Upper lobe of left lung (tissue), 6 donors: ENCODE measurements around the gene GK2. TPM values are rescaled to one million over a fixed set of nuclear protein-coding genes. Genes with fewer than 3 reads are reported as not detected.

Experiments used
- ATAC-seq, 2 donors: fragments of 200-7000 bp; cut with Tn5 transposase; one replicate each; pipeline ENCODE4 v1.9.1; 2022; ENCODE audit warnings: mild to moderate bottlenecking in 2 of 2, moderate library complexity in 2 of 2; ENCODE audit not compliant: low FRiP score in 2 of 2
- DNase-seq, 2 donors: peaks; one replicate each; pipeline ENCODE4 v3.0.0-alpha.2; 2019 to 2020
- H3K27ac ChIP-seq, 4 donors: fragments of 200-600 bp; sonication (generic); one replicate each; pipeline ENCODE4 v1.5.1; 2016 to 2019
- H3K27me3 ChIP-seq, 4 donors: fragments of 200-600 bp; sonication (generic); one replicate each; pipeline ENCODE4 v1.5.1; 2017 to 2019
- H3K36me3 ChIP-seq, 4 donors: fragments of 200-600 bp; sonication (generic); one replicate each; pipeline ENCODE4 v1.5.1; 2016 to 2019
- H3K4me1 ChIP-seq, 4 donors: fragments of 200-600 bp; sonication (generic); one replicate each; pipeline ENCODE4 v1.5.1; 2018 to 2019
- H3K4me3 ChIP-seq, 4 donors: fragments of 200-600 bp; sonication (generic); one replicate each; pipeline ENCODE4 v1.5.1; 2017 to 2019; ENCODE audit warnings: mild to moderate bottlenecking in 2 of 4, moderate library complexity in 1 of 4
- H3K9me3 ChIP-seq, 4 donors: fragments of 200-600 bp; sonication (generic); one replicate each; pipeline ENCODE4 v1.5.1; 2018 to 2019
- CTCF ChIP-seq, 6 experiments: fragments of 450-650 bp in 4 of 6; fragments of 200-600 bp in 2 of 6; sonication (generic) in 2 of 6; IDR thresholded peaks; one replicate each; pipeline ENCODE4 v1.5.1; 2016 to 2019; ENCODE audit warnings: antibody characterized with exemption in 6 of 6
- EP300 ChIP-seq, 4 donors: sonication (generic); formaldehyde crosslinking; IDR thresholded peaks; one replicate each; pipeline ENCODE4 v1.5.1; 2017; ENCODE audit warnings: antibody characterized with exemption in 4 of 4, control low read depth in 2 of 4
- POLR2A ChIP-seq, 4 donors: fragments of 450-650 bp; IDR thresholded peaks; one replicate each; pipeline ENCODE4 v1.5.1; 2016 to 2017; ENCODE audit warnings: antibody characterized with exemption in 4 of 4, mild to moderate bottlenecking in 2 of 4
- POLR2AphosphoS5 ChIP-seq, 2 donors: sonication (generic); formaldehyde crosslinking; IDR thresholded peaks; one replicate each; pipeline ENCODE4 v1.5.1; 2017; ENCODE audit warnings: antibody characterized with exemption in 2 of 2
- WGBS, 2 donors: methylation state at CpG; one replicate each; pipeline ENCODE4 v1.1.5; 2017 to 2018; 5-methylcytosine and 5-hydroxymethylcytosine counted together
- total RNA-seq, 6 donors: library from RNA; depleted of rRNA in 4 of 6; stranded (reverse); fragments of >200 nt in 4 of 6; gene quantifications; one replicate each; pipeline versions ENCODE4 v1.1.0 to v1.2.1, GENCODE V29; 2016 to 2021
- donor health status: DM: no; HTN: no; CAD: no; lungs with moderate emphysema.
- donor health status: DM: no; HTN: yes; CAD: no; lungs with severe emphysema.

Gene GK2
- total RNA-seq, 6 donors from 2014 or later: not detected

- H3K9me3 ChIP-seq: no peaks in the 10 kb centered on the region
- ATAC-seq (no peak), DNase-seq (no peak)
- H3K4me3 ChIP-seq: no peak overlapping the region
- H3K4me1 ChIP-seq: no peaks in the 10 kb centered on the region
- no peak for TF ChIP-seq POLR2A (IDR thresholded peaks at IDR 0.05)
- TF ChIP-seq CTCF (IDR thresholded peaks at IDR 0.05): no peak
- TF ChIP-seq EP300 (IDR thresholded peaks at IDR 0.05): no peak
- TF ChIP-seq POLR2AphosphoS5 (IDR thresholded peaks at IDR 0.05): no peak
- no peaks in the 10 kb centered on the region for H3K36me3 ChIP-seq
- H3K27ac ChIP-seq: no peak overlapping the region
- H3K27me3 ChIP-seq: no peaks in the 10 kb centered on the region
Measured at GRCh38 chr4:79396794-79397193, 11.2 kb downstream of the GK2 start.

DNA sequence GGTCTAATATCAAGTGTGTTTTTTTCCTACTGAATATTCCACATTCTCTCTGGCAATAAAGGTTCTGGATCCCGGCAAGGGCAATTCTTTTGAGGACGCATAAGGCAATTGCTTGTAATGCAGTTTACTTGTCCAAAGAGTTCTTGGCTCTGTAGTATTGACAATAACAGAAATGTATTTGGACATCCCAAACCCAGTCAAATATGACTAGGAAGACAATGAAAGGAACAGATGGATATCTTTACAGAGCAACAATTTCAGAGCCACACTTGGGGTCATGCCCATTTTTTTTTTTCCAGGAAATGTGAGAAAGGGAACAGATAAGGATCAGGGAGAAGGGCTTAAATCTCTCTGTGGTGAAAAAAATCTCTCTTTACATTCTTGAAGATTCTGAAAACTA lies 12.2 kb downstream of the GK2 start:
- no peak for ATAC-seq
- WGBS, 2 donors: 56 to 76% methylated on average over 2 of the region's 2 CpGs
- Histone ChIP-seq H3K4me1 (no peaks in the 10 kb centered on the region), H3K4me3 (no peak overlapping the region), H3K36me3 (no peaks in the 10 kb centered on the region), H3K27me3 (no peaks in the 10 kb centered on the region), H3K27ac (no peak overlapping the region), H3K9me3 (no peaks in the 10 kb centered on the region)
- no peak for TF ChIP-seq CTCF (IDR thresholded peaks at IDR 0.05)
- no peak for DNase-seq

DNA sequence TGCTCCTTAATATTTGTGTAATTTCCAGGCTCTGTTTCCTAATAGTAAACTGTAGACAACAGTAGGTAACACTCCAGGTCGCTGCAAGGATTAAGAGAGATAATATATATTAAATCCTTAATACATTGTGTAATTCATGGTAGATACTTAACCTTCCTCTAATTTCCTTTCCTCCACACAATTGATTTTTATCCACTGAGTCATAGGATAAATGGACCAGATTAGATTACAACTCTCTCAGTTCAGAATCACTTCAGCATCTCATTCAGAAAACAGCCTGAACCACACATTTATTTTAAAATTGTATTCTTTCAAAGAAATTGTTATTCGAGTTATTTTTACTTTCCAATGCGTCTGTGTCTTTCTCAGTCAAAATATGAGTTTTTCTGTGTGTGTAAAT lies 17.1 kb downstream of the GK2 start:
- no peaks in the 10 kb centered on the region for H3K27me3 ChIP-seq
- DNase-seq: no peak
- no peaks in the 10 kb centered on the region for H3K36me3 ChIP-seq
- no peaks in the 10 kb centered on the region for H3K4me1 ChIP-seq
- H3K4me3 ChIP-seq: no peak overlapping the region
- ATAC-seq: no peak
- no peak overlapping the region for H3K27ac ChIP-seq
- 77 to 88% methylated on average over 3 of the region's 3 CpGs for WGBS, 2 donors
- TF ChIP-seq POLR2A (IDR thresholded peaks at IDR 0.05) (no peak), POLR2AphosphoS5 (IDR thresholded peaks at IDR 0.05) (no peak), CTCF (IDR thresholded peaks at IDR 0.05) (no peak), EP300 (IDR thresholded peaks at IDR 0.05) (no peak)
- no peaks in the 10 kb centered on the region for H3K9me3 ChIP-seq

DNA sequence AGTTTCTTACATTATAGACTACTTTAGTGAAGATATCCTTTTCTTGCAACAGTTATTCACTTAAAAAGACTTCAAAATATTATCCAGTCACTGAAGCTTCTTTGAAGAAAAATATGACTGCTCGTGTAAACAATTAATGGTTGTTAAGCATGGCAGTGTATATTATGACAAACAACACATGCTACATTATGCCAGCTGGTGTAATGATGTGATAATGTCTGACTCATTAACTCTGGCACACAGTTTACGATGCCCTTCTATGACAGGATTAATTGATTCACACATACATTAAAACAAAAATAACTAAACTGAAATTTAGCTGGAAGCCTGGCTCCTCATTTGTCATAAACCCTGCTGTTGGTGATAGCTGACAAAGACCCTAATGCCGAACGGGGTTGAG lies 22.4 kb downstream of the GK2 start:
- ATAC-seq (no peak), DNase-seq (no peak)
- 45 to 51% methylated on average over 4 of the region's 4 CpGs for WGBS, 2 donors
- H3K27me3 ChIP-seq: no peaks in the 10 kb centered on the region
- no peak for TF ChIP-seq POLR2AphosphoS5 (IDR thresholded peaks at IDR 0.05)
- TF ChIP-seq POLR2A (IDR thresholded peaks at IDR 0.05): no peak
- no peak for TF ChIP-seq EP300 (IDR thresholded peaks at IDR 0.05)
- no peak for TF ChIP-seq CTCF (IDR thresholded peaks at IDR 0.05)
- H3K36me3 ChIP-seq: no peaks in the 10 kb centered on the region
- no peaks in the 10 kb centered on the region for H3K4me1 ChIP-seq
- H3K27ac ChIP-seq: no peak overlapping the region
- no peaks in the 10 kb centered on the region for H3K9me3 ChIP-seq
- no peak overlapping the region for H3K4me3 ChIP-seq

- 52 to 54% methylated on average over 1 of the region's 1 CpG for WGBS, 2 donors
- TF ChIP-seq CTCF (IDR thresholded peaks at IDR 0.05): no peak
- no peak for TF ChIP-seq POLR2AphosphoS5 (IDR thresholded peaks at IDR 0.05)
- TF ChIP-seq EP300 (IDR thresholded peaks at IDR 0.05): no peak
- TF ChIP-seq POLR2A (IDR thresholded peaks at IDR 0.05): no peak
- no peaks in the 10 kb centered on the region for H3K9me3 ChIP-seq
- DNase-seq (no peak), ATAC-seq (no peak)
- H3K27ac ChIP-seq: no peak overlapping the region
- no peak overlapping the region for H3K4me3 ChIP-seq
- H3K4me1 ChIP-seq: no peaks in the 10 kb centered on the region
- H3K36me3 ChIP-seq: no peaks in the 10 kb centered on the region
- no peaks in the 10 kb centered on the region for H3K27me3 ChIP-seq
Measured at GRCh38 chr4:79381161-79381560, 26.9 kb downstream of the GK2 start.
